Fibroblast of pulmonary artery (primary cell): Measurements from ENCODE around the gene CYTH2.

Experiments
- DNase-seq: peaks from one replicate; pipeline ENCODE4 v3.0.0-alpha.2; 2010; ENCODE audit warnings: low read depth
- H3K4me3 ChIP-seq: replicated peaks from 2 replicates; pipeline ENCODE4 v1.5.1; 2011; ENCODE audit warnings: low read depth, mild to moderate bottlenecking, control low read depth, low read length, moderate library complexity
- CTCF ChIP-seq: IDR thresholded peaks from 2 replicates; pipeline ENCODE4 v1.5.1; 2011; ENCODE audit warnings: mild to moderate bottlenecking, control low read depth, low read length, inconsistent platforms; ENCODE audit errors: missing control alignments

CYTH2 gene

GRCh38 chr19:48524732-48525131 is 55.6 kb downstream of the CYTH2 start:
- DNase-seq = no peak
- H3K4me3 ChIP-seq = no peak overlapping the region
- no peak for TF ChIP-seq CTCF

DNA sequence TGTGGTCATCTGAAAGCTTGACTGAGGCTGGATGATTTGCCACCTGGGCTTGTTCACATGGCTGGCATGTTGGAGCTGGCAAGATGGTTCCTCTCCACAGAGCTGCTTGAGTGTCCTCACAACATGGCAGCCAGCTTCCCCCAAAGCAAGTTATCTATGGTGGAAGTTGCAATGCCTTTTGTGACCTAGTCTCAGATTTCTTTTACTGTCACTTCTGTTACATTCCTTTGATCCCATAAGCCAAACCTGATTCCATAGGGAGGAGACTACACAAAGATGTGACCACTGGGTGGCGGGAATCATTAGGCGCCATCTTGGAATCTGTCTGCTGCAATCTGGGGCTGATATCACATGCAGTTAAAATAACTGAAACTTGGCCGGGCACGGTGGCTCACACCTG is 60.0 kb downstream of the CYTH2 start:
- TF ChIP-seq CTCF = no peak
- H3K4me3 ChIP-seq = no peak overlapping the region
- no peak for DNase-seq

DNA sequence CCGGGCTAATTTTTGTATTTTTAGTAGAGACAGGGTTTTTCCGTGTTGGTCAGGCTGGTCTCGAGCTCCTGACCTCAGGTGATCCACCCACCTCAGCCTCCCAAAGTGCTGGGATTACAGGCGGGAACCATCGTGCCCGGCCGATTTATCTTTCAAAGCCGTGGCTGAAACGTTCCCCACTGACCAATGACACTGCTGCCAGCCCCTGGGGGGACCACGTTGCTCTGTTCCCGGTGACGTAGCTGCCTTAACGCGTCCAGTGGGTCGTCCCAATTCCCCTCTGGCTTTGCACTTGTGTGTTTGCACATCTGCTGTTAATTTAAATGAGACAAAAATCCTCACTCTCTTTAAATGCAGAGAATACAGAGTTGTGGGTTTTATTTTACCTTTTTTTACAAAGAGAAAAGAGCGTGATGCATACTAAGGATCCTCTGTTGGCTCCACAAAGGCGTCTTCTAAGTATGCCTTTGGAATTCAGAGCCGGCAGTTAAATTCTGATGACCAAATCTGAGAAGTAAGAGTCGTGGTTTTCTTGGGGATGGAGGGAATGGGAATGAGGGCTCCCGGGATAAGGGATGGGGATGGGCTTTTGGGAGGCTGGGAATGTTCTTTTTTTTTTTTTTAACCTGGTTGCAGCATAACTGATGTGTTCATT is 61.0 kb downstream of the CYTH2 start:
- no peak overlapping the region for H3K4me3 ChIP-seq
- no peak for TF ChIP-seq CTCF
- DNase-seq = no peak

- DNase-seq = no peak
- TF ChIP-seq CTCF = no peak
- H3K4me3 ChIP-seq = no peak overlapping the region
Measured at GRCh38 chr19:48530770-48531169, 61.6 kb downstream of the CYTH2 start.
